T follicular helper cell (primary cell): ENCODE results near the gene NDUFAF8.
A peak's percentile ranks its signal among the peaks of the same experiment; 100 is the strongest.

Experiments
- DNase-seq: peaks from one replicate; pipeline ENCODE4 v3.0.0-alpha.2; 2020; ENCODE audit warnings: low read depth

NDUFAF8 gene

GRCh38 chr17:81277421-81277820 lies 38.3 kb downstream of the NDUFAF8 start:
- DNase-seq = no peak

- DNase-seq = no peak
These were observed 39.0 kb downstream of the NDUFAF8 start for GRCh38 chr17:81277946-81278693.

DNA sequence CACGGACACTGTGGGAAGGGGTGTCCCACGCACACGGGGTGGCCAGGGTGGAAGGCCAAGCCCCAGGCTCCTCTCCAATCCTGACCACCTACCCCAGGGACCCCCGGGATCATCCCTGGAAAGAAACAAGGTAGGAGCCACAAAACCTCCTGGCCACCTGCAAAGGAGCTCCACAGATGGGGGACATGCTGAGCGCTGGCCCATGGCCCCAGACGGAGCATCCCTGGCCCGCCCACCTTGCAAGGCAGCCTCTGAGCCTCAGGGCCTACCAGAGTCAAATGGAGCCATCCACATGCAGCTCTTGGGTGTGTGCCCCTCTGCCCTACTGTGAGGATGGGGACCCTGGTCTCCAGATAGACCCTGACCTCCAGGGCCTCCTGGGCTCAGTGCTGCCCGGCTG lies 39.7 kb downstream of the NDUFAF8 start:
- DNase-seq = no peak

DNA sequence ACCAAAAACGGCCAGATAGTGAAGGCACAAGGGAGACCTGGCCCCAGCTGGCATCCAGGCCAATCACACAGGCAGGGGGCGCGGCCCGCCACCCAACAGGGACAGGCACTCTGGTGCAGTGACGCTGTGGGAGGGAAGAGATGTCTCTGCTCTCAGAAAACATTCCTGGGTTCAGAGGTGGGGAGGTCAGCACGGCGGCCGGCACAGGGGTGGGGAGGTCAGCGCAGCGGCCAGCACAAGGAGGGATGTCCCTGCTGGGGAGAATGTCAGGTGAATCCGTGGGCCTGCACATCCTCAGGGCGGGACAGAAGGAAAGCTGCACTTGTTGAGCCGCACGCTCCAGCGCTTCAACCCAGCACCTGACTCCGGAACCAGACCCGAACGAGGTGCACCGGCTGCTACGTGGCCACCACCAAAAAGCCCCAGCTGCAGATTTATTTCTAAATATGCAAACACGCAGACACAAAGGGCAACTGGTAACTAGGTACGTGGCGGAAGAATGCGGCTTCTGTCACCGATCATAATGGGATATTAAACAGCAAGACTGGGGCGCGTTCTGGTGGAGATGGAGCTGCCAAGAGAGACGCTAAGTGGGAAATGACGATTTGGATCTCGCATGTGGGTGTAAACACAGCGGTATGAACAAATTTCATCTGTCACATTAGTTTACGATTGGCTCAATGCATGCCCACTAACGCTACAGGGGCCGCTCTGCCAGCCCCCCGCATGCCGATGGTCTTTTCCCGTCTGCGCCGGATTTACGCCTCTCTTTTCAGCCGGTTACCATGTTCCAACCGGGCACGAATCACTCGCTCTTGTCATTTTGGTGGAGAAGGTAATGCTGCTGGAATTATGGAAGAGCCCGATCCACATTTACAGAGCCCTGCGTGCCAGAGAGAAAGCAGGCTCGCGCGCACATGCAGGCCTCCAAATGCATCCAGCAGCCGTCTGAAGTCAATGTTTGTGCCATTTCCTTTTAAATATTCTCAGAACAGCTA lies 40.5 kb downstream of the NDUFAF8 start:
- no peak for DNase-seq

- no peak for DNase-seq
These were observed 41.5 kb downstream of the NDUFAF8 start for GRCh38 chr17:81280571-81280970.

GRCh38 chr17:81282141-81282540 lies 43.0 kb downstream of the NDUFAF8 start:
- DNase-seq = no peak

DNA sequence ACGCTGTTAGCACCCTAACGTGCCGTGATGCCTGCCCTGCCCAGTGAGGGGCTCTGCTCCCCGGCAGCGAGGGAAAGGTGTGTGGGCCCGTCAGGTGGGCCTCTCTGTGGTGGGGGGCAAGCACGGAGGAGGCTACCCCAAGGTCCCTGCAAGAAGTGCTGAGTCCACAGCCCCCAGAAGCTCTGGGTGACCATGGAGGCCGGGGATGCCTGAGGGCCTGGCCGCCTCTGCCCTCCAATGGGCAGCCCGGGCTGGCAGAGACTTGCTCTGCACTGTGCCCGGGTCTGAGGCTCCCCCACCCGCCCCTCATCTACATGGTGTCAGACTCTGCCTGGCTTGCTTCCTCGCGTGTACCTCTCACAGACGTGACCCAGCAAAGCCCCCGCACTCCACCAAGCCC lies 43.8 kb downstream of the NDUFAF8 start:
- DNase-seq = no peak

DNA sequence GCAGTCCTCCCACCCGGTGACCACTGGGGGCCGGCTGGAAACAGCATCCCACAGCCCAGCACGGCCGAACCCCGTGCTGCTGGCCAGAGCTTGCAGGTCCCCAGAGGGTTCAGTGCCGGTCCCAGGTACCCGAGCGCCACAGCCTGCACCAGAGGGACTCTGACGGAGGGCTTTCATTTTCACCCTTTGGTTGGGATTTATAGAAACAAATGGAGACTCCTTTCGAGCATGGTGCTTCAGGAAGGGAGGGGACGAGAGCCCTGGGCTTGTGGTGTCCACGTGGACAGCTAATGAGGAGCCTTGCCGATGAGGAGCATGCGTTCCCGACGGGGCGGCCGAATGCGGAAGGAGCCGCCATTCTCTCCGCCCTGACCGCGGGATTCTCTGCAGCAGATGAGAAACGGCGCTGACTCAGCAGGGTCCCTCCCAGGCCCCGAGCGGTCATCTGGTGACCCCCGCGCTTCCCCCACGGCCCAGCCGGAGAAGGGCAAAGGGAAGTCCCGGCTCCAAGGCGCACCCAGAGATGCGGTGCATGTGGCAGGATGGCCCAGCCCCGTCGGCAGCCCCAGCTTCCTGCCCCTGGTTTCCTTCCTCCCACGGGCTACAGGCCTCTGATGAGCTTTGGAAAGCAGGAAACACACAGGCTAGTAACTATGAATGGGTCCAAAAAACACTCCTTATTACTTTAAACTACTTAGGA lies 46.2 kb downstream of the NDUFAF8 start:
- peak; percentile 19 for DNase-seq

GRCh38 chr17:81285894-81286293 lies 46.8 kb downstream of the NDUFAF8 start:
- DNase-seq = no peak

- no peak for DNase-seq
These were observed 47.5 kb downstream of the NDUFAF8 start for GRCh38 chr17:81286491-81287145.

DNA sequence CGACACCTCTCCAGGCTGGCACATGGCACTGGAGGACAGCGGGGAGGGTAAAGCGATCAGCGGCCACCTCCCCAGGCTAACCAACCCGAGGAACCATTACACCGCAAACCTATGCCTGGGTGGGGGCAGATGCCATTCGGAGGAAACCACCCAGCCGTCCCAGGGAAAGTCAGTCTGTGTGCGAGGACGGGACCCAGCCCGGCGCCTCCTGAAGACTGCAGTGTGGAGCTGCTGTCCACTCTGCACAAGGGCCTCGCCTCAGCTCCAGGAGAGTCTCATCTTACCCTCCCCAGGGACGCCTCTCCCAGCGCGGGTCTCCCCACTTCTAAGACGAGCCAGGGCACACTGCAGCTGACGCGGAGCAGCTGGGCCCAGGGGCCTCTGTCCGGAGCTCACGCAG lies 48.0 kb downstream of the NDUFAF8 start:
- DNase-seq = no peak

- DNase-seq = no peak
These were observed 48.8 kb downstream of the NDUFAF8 start for GRCh38 chr17:81287741-81288430.

DNA sequence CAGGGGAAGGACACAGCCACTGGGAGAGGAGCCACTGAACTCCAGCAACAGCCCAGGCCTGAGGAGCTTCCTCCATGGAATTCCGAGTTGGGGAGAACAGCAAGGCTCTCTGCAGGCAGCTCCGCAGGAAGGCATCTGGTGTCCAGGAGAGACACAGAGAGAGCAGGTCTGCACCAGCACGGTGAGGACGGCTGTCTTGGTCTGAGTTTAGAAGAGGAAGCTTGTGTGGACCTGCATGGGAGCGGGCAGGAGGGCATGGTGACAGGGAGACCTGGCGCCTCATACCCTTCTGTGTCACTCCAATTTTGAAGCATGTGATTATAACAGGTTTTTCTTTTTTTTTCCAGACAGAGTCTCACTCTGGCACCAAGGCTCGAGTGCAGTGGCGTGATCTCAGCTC lies 49.6 kb downstream of the NDUFAF8 start:
- no peak for DNase-seq

DNA sequence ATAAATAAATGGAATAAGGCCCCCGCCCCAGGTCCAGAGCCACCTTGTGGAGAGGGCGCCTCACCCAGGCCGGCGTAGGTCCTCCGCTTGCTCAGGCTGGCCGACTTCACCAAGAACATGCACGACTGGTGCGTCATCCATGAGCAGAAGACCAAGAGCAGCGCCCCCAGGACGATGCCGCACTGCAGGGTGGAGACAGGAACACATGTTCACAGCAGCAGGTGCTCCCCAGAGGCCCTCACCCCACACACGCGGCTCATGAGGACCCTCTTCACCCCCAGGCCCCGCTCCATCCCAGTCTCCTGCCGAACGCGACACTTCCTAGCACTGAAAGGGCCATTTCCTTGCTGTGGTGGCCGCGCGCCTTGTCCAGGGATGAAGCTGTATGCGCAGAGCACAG lies 50.5 kb downstream of the NDUFAF8 start:
- no peak for DNase-seq

GRCh38 chr17:81290230-81290629 lies 51.1 kb downstream of the NDUFAF8 start:
- no peak for DNase-seq
